Neutrophil (primary cell): Measurements from ENCODE around the gene NAALADL2.

ENCODE experiments used
- H3K27ac ChIP-seq: fragments of 200-600 bp; sonication (generic); 2 replicates; pipeline ENCODE4 v1.5.1; 2016; ENCODE audit warnings: mild to moderate bottlenecking, moderate library complexity
- H3K27me3 ChIP-seq: fragments of 200-600 bp; sonication (generic); 2 replicates; pipeline ENCODE4 v1.6.0; 2016; ENCODE audit warnings: mild to moderate bottlenecking
- H3K36me3 ChIP-seq: fragments of 200-600 bp; sonication (generic); 2 replicates; pipeline ENCODE4 v1.5.1; 2017
- H3K4me1 ChIP-seq, 2 experiments: fragments of 200-600 bp in 1 of 2; sonication (generic) in 1 of 2; 1 replicate in 1 of 2; 2 replicates in 1 of 2; pipeline versions ENCODE4 v1.5.1 to v1.6.1; 2013 to 2016; ENCODE audit warnings: low read depth in 1 of 2, low read length in 1 of 2, mild to moderate bottlenecking in 1 of 2, moderate library complexity in 1 of 2; ENCODE audit not compliant: control insufficient read depth in 1 of 2, insufficient read depth in 1 of 2
- H3K4me3 ChIP-seq, 2 experiments: fragments of 200-600 bp in 1 of 2; sonication (generic) in 1 of 2; 1 replicate in 1 of 2; 2 replicates in 1 of 2; pipeline ENCODE4 v1.5.1; 2013 to 2016; ENCODE audit warnings: low read depth in 1 of 2, low read length in 1 of 2, mild to moderate bottlenecking in 1 of 2, moderate library complexity in 1 of 2
- H3K9me3 ChIP-seq: fragments of 200-600 bp; sonication (generic); 2 replicates; pipeline ENCODE4 v1.5.1; 2016
- CTCF ChIP-seq: fragments of 200-600 bp; sonication (generic); IDR thresholded peaks from 2 replicates; pipeline ENCODE4 v1.5.1; 2016; ENCODE audit warnings: antibody characterized with exemption

The NAALADL2 gene

DNA sequence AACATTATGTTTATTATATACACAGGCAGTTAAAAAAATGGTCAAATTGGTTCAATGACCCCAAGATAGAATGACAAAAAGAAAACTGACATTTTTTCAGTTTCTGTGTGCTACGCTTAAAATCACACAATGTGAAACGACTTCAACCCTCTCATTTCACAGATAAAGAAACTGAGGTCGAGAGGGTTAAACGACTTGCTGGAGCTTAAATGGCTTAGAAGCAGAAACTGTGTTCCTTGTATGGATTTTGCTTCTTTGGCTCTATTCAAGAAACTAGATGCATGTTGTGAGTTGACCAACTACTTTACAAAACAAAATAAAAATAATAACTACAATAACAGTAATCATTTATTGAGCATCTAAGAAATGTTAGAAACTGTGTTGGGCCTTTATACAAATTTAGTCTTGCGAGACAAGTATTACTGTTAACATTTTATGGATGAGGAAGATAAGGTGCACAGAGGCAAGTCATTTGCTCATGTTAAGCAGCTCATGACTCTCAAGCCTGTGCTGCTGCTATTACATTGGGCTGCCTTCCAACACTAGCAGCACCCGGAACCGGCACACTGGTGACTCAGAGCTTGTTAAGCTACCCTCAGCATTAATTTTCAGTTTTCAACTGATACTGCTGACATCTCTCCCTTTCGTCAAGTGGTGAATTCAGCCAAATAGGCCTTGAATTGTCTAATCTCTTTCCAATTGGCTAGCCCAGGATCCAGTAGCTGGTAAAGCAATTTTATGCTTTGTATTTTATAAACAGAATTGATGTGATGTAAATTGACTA lies 487.6 kb downstream of the NAALADL2 start:
- no peaks in the 10 kb centered on the region for H3K36me3 ChIP-seq
- no peak overlapping the region for H3K27ac ChIP-seq
- H3K4me1 ChIP-seq = no peaks in the 10 kb centered on the region
- H3K4me3 ChIP-seq = no peak overlapping the region
- no peaks in the 10 kb centered on the region for H3K27me3 ChIP-seq
- no peak for TF ChIP-seq CTCF
- H3K9me3 ChIP-seq = no peaks in the 10 kb centered on the region

- Histone ChIP-seq H3K27ac (no peak overlapping the region), H3K36me3 (no peaks in the 10 kb centered on the region), H3K4me3 (no peak overlapping the region), H3K4me1 (no peaks in the 10 kb centered on the region), H3K27me3 (no peaks in the 10 kb centered on the region), H3K9me3 (no peaks in the 10 kb centered on the region)
- no peak for TF ChIP-seq CTCF
These were observed 490.0 kb downstream of the NAALADL2 start for GRCh38 chr3:175349168-175349567.

DNA sequence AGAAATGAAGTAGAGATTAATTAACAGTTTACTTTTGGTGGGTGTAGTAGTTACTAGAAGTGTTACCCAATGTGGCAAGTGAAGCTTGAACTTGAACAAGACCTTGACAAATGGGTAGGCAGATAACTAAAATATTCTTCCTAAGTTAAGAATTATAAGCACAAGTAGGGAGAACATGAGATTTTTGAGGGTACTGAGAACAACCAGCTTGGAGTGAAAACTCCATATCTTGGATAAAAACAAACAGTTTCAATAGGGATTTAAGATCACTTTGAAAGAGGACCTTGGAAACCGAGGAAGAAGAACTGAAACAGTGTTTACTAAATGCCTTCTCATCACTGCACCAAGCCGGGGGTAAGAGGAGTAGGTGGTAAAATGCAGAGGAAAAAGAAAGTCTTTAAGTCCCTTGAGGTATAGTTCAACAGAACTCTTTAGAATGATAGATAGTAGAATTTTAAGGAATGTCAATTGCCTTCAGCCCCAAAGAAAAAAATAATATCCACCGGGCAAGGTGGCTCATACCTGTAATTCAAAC lies 496.7 kb downstream of the NAALADL2 start:
- no peak overlapping the region for H3K4me3 ChIP-seq
- no peaks in the 10 kb centered on the region for H3K4me1 ChIP-seq
- no peaks in the 10 kb centered on the region for H3K9me3 ChIP-seq
- H3K27me3 ChIP-seq = no peaks in the 10 kb centered on the region
- TF ChIP-seq CTCF = no peak
- H3K27ac ChIP-seq = no peak overlapping the region
- no peaks in the 10 kb centered on the region for H3K36me3 ChIP-seq

DNA sequence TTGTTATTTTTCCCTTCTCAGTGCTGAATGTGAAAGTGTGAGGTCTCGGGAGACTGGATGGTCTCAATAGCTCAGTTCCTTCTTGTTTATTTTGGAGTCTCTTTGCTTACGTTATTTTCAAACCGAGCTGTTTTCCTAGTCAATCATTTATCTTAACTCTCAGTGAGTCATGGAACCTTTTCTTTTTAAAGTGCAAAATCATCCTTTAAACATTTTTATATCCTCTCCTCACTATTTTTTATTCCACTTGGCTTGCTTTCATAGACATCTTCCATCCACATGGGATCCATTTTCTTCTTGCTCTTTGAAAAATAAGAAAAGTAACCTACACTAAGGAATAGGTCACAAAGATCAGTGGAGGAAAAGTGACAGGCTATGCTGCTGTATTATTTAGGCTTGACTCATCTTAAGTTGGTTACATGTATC lies 497.8 kb downstream of the NAALADL2 start:
- H3K4me1 ChIP-seq = no peaks in the 10 kb centered on the region
- no peak overlapping the region for H3K27ac ChIP-seq
- H3K27me3 ChIP-seq = no peaks in the 10 kb centered on the region
- no peak overlapping the region for H3K4me3 ChIP-seq
- H3K36me3 ChIP-seq = no peaks in the 10 kb centered on the region
- no peak for TF ChIP-seq CTCF
- H3K9me3 ChIP-seq = no peaks in the 10 kb centered on the region

GRCh38 chr3:175357758-175358157 lies 498.6 kb downstream of the NAALADL2 start:
- no peaks in the 10 kb centered on the region for H3K4me1 ChIP-seq
- TF ChIP-seq CTCF = no peak
- no peaks in the 10 kb centered on the region for H3K9me3 ChIP-seq
- no peak overlapping the region for H3K27ac ChIP-seq
- H3K4me3 ChIP-seq = no peak overlapping the region
- no peaks in the 10 kb centered on the region for H3K36me3 ChIP-seq
- H3K27me3 ChIP-seq = no peaks in the 10 kb centered on the region
